Epithelial cell of proximal tubule (primary cell): ENCODE data around the gene AHCYL1. TPM values are rescaled to one million over a fixed set of nuclear protein-coding genes. Genes with fewer than 3 reads are reported as not detected.

ENCODE experiments used
- DNase-seq: peaks from one replicate; pipeline ENCODE4 v3.0.0-alpha.2; 2011; ENCODE audit warnings: low read depth
- H3K4me3 ChIP-seq: 2 replicates; pipeline ENCODE4 v1.5.1; 2011; ENCODE audit warnings: low read depth, mild to moderate bottlenecking, low read length
- total RNA-seq: library from RNA; depleted of rRNA; stranded (reverse); fragments of >200 nt; gene quantifications from 2 replicates; pipeline ENCODE4 v1.2.3, GENCODE V29; 2015
- TF ChIP-seq, protein P1 (sequence below): conservative IDR thresholded peaks from 2 replicates; pipeline ENCODE4 v1.5.1; 2012; ENCODE audit warnings: low read depth, mild to moderate bottlenecking, low read length

Gene AHCYL1
- total RNA-seq, 1 donor from 2014 or later, result 54.9 TPM

DNA sequence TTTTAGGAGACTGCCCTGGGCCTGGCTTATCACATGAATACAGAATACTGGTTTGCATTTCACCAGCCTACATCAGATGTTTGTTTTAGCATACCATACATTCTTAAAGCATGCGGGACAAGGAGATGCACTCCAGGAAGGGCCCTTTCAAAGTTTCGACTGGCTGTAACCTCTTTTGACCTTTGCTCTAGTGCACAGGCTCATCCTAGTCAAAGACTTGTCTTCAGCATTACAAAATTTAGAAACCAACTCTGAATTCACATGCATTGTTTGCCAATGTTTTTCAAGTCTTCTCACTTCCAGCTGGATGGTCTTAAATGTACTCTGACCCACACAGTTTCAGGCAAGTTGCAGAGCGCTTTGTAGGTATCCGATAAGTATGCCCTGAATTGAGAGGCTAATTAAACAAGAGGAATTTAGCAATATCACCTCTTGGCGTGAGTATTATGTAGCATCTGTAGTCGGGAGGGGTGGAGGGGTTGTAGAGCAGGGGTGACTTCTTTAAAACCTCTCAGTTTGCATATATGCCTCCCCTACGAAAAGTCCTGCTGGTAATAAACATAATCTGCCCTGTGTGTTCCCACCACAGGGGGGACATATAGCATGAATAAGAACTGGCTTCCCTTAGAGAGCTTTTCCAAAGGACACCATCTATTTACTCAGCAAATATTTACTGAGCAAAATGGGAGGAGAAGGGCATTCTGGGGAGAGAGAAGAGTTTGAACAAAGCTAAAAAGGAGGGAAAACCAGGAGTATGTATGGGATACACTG, 24.4 kb upstream of the AHCYL1 start:
- no peak overlapping the region for H3K4me3 ChIP-seq
- DNase-seq, result peak; percentile 52
- TF ChIP-seq, protein P1, sequence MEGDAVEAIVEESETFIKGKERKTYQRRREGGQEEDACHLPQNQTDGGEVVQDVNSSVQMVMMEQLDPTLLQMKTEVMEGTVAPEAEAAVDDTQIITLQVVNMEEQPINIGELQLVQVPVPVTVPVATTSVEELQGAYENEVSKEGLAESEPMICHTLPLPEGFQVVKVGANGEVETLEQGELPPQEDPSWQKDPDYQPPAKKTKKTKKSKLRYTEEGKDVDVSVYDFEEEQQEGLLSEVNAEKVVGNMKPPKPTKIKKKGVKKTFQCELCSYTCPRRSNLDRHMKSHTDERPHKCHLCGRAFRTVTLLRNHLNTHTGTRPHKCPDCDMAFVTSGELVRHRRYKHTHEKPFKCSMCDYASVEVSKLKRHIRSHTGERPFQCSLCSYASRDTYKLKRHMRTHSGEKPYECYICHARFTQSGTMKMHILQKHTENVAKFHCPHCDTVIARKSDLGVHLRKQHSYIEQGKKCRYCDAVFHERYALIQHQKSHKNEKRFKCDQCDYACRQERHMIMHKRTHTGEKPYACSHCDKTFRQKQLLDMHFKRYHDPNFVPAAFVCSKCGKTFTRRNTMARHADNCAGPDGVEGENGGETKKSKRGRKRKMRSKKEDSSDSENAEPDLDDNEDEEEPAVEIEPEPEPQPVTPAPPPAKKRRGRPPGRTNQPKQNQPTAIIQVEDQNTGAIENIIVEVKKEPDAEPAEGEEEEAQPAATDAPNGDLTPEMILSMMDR, result peak; percentile 5

DNA sequence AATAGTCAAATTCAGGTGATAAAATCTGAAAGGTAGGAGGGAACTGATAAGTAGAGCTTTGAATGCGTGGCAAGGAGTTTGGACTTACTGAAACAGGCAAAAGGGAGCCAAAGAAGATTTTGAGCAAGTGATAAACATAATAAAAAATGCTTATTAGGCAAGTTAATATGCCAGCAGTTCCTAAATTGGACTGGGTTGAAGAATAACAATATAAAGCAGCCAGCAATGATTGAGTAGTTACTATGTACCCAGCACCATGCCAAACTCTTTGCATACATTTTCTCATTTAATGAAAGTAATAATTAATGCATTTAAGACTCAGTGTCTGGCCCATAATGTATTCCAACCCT, 23.8 kb upstream of the AHCYL1 start:
- no peak overlapping the region for H3K4me3 ChIP-seq
- TF ChIP-seq, protein P1, result peak; percentile 1
- DNase-seq, result no peak

DNA sequence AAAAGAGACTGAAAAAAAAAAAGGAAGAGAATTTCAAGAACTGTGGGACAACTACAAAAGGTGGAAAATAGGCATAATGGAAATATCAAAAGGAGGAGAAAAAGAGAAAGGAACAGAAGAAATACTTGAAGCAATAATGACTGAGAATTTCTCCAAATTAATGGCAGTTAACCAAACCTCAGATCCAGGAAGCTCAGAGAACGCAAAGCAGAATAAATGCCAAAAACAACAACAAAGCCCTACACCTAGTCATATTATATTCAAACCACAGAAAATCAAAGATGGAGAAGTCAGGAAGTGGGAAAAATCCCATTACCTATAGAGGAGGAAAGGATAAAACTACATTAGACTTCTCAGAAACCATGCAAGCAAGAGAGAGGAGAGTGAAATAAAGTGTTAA, 20.7 kb upstream of the AHCYL1 start:
- DNase-seq, result no peak

DNA sequence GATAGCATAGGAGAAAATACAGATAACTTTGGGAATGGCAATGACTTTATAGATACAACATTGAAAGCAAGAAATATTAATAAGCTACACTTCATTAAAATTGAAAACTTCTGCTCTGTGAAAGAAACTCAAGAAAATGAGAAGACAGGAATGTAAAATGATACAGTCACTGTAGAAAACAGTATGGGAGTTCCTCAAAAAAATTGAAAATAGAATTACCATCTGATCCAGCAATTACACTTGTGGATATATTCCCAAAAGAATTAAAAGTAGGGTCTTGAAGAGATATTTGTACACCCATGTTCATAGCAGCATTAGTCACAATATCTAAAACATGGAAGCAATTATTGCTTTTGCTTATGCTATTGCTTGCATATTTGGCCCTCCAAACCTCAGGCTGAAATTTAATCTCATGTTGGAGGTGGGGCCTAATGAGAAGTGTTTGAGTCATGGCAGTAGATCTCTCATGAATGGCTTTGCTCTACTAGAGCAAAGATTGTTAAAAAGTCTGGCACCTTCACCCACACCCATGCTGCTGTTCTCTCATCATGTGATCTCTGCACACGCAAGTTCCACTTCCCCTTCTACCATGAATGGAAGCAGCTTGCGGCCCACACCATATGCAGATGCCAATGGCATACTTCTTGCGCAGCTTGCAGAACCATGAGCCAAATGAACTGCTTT, 15.3 kb upstream of the AHCYL1 start:
- no peak overlapping the region for H3K4me3 ChIP-seq
- TF ChIP-seq, protein P1, result no peak
- no peak for DNase-seq

More for the DNA sequence above, 20.7 kb upstream of the AHCYL1 start:
- H3K4me3 ChIP-seq, result no peak overlapping the region
- TF ChIP-seq, protein P1, result no peak

DNA sequence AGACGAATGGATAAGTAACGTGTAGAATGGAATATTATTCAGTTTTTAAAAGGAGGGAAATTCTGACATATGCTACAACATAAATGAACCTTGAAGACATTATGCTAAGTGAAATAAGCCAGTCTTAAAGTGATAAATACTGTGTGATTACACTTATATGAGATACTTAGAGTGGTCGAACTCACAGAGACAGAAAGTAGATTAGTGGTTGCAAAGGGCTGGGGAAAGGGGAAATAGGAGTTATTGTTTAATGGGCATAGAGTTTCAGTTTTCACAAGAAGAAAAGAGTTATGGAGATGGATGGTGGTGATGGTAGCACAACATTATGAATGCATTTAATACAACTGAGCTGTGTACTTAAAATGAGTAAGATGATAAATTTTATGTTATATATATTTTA, 14.7 kb upstream of the AHCYL1 start:
- TF ChIP-seq, protein P1, result no peak
- H3K4me3 ChIP-seq, result no peak overlapping the region
- DNase-seq, result no peak

DNA sequence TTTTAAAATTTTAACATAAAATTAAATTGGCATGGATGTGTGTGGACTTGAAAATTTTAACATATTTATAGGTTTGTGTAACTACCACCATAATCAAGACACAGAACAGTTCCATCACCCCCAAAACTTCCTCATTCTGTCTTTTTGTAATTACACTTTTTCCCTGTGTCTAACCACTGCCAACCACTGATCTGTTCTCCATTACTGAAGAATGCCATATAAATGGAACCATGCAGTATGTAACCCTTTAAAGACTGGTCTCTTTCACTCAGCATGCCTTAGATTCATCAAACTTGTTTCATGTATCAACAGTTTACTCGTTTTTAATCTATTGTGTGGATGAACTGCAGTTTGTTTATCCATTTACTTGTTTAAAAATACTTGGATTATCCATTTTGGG, 13.0 kb upstream of the AHCYL1 start:
- no peak overlapping the region for H3K4me3 ChIP-seq
- TF ChIP-seq, protein P1, result no peak
- no peak for DNase-seq

DNA sequence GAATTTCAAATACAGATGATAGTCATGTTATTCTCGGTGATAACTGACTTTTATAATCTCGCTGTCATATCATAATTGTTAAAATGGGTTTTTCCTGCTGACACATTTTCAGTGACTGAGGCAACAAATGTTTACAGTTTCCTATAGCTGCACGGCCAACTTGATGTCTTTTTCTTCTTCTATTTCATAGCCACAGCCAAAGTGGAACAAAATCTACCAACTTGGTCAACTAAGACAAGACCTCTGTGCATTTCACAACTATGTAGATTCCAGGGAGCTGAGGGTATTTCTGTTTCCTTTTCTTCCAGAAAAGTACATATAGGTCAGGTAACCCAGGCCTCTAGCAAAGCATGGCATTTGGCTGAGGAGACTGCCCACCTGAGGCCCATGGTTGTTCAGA, 10.4 kb upstream of the AHCYL1 start:
- H3K4me3 ChIP-seq, result no peak overlapping the region
- TF ChIP-seq, protein P1, result no peak
- DNase-seq, result no peak
